Activated B cell treated with CpG ODN at 0.5 μM for 24 hours (primary cell): Measurements from ENCODE around the gene MAP4K1. TPM values are rescaled to one million over a fixed set of nuclear protein-coding genes. Genes with fewer than 3 reads are reported as not detected.
A peak's percentile ranks its signal among the peaks of the same experiment; 100 is the strongest.
"Not testable (repeated sequence)": the region's sequence is repeated elsewhere in the genome, so short reads cannot be mapped to it uniquely, and the experiment has no call there.

Source experiments
- ATAC-seq: fragments of 200-7000 bp; cut with Tn5 transposase; one replicate; pipeline ENCODE4 v1.10.0; 2021; ENCODE audit warnings: low read depth, mild to moderate bottlenecking, moderate library complexity
- CTCF ChIA-PET: fragments of 350-600 bp; sonication (Branson Sonifier 250); formaldehyde crosslinking; loops from one replicate; lab custom pipeline; 2021; ENCODE audit warnings: antibody characterized with exemption; lab: Charles Lee
- POLR2A ChIA-PET: fragments of 350-600 bp; sonication (Branson Sonifier 250); formaldehyde crosslinking; loops from one replicate; lab custom pipeline; 2021; ENCODE audit warnings: antibody characterized with exemption; lab: Charles Lee
- DNase-seq: peaks from one replicate; pipeline ENCODE4 v3.0.0; 2022
- H3K27ac Mint-ChIP-seq: one replicate; pipeline ENCODE4 v1.8.0; 2020; ENCODE audit warnings: mixed read lengths
- H3K27me3 Mint-ChIP-seq: one replicate; pipeline ENCODE4 v1.8.0; 2021; ENCODE audit warnings: mixed read lengths
- H3K36me3 Mint-ChIP-seq: one replicate; pipeline ENCODE4 v1.8.0; 2021; ENCODE audit warnings: low read depth, mixed read lengths
- H3K4me1 Mint-ChIP-seq: one replicate; pipeline ENCODE4 v1.8.0; 2021; ENCODE audit warnings: mixed read lengths
- H3K4me3 Mint-ChIP-seq: one replicate; pipeline ENCODE4 v1.8.0; 2020; ENCODE audit warnings: mild to moderate bottlenecking, mixed read lengths
- H3K9me3 Mint-ChIP-seq: one replicate; pipeline ENCODE4 v1.8.0; 2020; ENCODE audit warnings: mixed read lengths
- CTCF ChIP-seq: fragments of 200-600 bp; IDR thresholded peaks from one replicate; pipeline ENCODE4 v1.8.0; 2022; ENCODE audit warnings: antibody characterized with exemption, mild to moderate bottlenecking
- intact Hi-C: fragments of 100-400 bp; cut with micrococcal nuclease; formaldehyde crosslinking; loops from one replicate; pipeline ENCODE4 v1.15.1; 2024
- total RNA-seq: library from RNA; stranded (reverse); gene quantifications from 2 replicates; pipeline ENCODE4 v1.2.3, GENCODE V29; 2022

Gene MAP4K1
- total RNA-seq, 1 donor from 2014 or later = 379 TPM

DNA sequence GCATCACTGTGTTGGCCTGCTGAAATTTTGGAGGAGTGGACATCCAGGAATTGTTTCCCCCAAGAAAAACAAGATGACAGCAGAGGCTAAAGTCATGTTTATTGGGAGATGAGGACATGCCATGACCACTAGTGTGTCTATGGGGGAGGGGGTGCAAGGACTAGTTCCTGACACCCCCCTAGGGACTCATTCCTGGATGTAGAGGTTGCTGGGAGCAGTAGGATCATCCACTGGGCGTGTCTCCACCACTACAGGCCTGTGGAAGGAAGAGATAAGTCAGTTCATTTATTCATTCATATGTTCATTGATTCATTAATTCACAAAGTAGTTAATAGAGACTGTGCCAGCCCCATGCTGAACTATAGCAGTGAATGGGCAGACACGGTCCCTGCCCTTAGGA, 30.2 kb downstream of the MAP4K1 start:
- Mint-ChIP-seq H3K27me3 (no peaks in the 10 kb centered on the region), H3K36me3 (peaks cover 46% of the 10 kb centered on the region), H3K27ac (no peak overlapping the region), H3K4me3 (no peak overlapping the region), H3K9me3 (no peaks in the 10 kb centered on the region), H3K4me1 (peaks cover 10% of the 10 kb centered on the region)
- ChIA-PET CTCF (no interaction called here), POLR2A (interaction anchor here (0.6 kb wide), 1 partner anchor 21 kb away, joined by 7 read pairs; no protein-coding TSS in a partner anchor)
- ATAC-seq (no peak), DNase-seq (no peak)
- no peak for TF ChIP-seq CTCF
- intact Hi-C loops = no loop called here

DNA sequence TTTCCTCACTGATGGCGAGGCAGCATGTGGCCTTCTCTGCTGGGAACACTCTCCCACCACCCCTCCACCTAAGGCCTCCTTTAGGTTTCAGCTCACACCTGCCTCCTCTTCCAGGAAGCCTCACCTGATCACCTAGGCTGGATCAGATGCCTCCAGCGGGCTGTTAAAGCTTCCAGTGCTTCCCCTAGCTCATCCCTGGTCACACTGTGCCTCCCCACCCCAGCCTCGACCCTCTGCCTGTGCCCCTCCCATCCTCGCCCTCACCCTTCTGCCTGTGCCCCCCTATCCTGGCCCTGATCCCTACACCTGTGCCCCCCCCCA, 33.8 kb downstream of the MAP4K1 start:
- ATAC-seq (no peak), DNase-seq (no peak)
- ChIA-PET POLR2A (interaction anchor here (1.1 kb wide), 1 partner anchor 23 kb away, joined by 5 read pairs; no protein-coding TSS in a partner anchor), CTCF (no interaction called here)
- H3K27ac Mint-ChIP-seq = peak overlapping the region; percentile 37
- no peak for TF ChIP-seq CTCF
- no peaks in the 10 kb centered on the region for H3K9me3 Mint-ChIP-seq
- H3K4me1 Mint-ChIP-seq = peaks cover 12% of the 10 kb centered on the region
- H3K36me3 Mint-ChIP-seq = peaks cover 24% of the 10 kb centered on the region
- no peaks in the 10 kb centered on the region for H3K27me3 Mint-ChIP-seq
- intact Hi-C loops = loop anchor here (1.0 kb wide), 1 partner anchor 27 kb away; no protein-coding TSS in a partner anchor
- peak overlapping the region; percentile 5 for H3K4me3 Mint-ChIP-seq

- intact Hi-C loops = loop anchor here (1.0 kb wide), 1 partner anchor 26 kb away; no protein-coding TSS in a partner anchor
- H3K4me3 Mint-ChIP-seq = peak overlapping the region; percentile 5
- H3K27me3 Mint-ChIP-seq = no peaks in the 10 kb centered on the region
- H3K36me3 Mint-ChIP-seq = peaks cover 22% of the 10 kb centered on the region
- no peak for TF ChIP-seq CTCF
- H3K9me3 Mint-ChIP-seq = no peaks in the 10 kb centered on the region
- ChIA-PET CTCF (no interaction called here), POLR2A (interaction anchor here (0.7 to 1.1 kb wide), 2 partner anchors 22 to 26 kb away, joined by 5 read pairs; no protein-coding TSS in a partner anchor)
- DNase-seq (peak; percentile 25), ATAC-seq (peak; percentile 81)
- peaks cover 12% of the 10 kb centered on the region for H3K4me1 Mint-ChIP-seq
- peak overlapping the region; percentile 37 for H3K27ac Mint-ChIP-seq
These were observed 34.4 kb downstream of the MAP4K1 start for GRCh38 chr19:38583219-38583984.

GRCh38 chr19:38580080-38580479, 37.7 kb downstream of the MAP4K1 start:
- Mint-ChIP-seq H3K27ac (no peak overlapping the region), H3K4me1 (peaks cover 12% of the 10 kb centered on the region), H3K9me3 (no peaks in the 10 kb centered on the region), H3K36me3 (no peaks in the 10 kb centered on the region), H3K4me3 (no peak overlapping the region), H3K27me3 (no peaks in the 10 kb centered on the region)
- ATAC-seq (no peak), DNase-seq (no peak)
- ChIA-PET POLR2A (interaction anchor here (0.7 to 1.0 kb wide), 3 partner anchors 11 to 38 kb away, joined by 3 to 6 read pairs (median 5); partner anchors contain the start of gene MAP4K1), CTCF (no interaction called here)
- intact Hi-C loops = no loop called here
- TF ChIP-seq CTCF = no peak

DNA sequence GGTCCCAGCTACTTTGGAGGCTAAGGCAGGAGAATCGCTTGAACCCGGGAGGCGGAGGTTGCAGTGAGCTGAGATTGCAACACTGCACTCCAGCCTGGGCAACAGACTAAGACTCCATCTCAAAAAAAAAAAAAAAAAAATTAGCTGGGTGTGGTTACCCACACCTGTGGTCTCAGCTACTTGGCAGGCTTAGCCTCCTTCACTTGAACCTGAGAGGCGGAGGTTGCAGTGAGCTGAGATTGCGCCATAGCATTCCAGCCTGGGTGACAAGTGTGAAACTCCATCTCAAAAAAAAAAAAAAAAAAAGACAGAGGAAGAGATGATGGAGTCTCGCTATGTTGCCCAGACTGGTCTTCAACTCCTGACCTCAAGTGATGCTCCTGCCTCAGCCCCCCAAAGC, 38.4 kb downstream of the MAP4K1 start:
- H3K9me3 Mint-ChIP-seq, H3K36me3 Mint-ChIP-seq, intact Hi-C loops, ATAC-seq, H3K27ac Mint-ChIP-seq, DNase-seq, H3K4me3 Mint-ChIP-seq, CTCF ChIA-PET, H3K27me3 Mint-ChIP-seq: not testable (repeated sequence)
- POLR2A ChIA-PET = interaction anchor here (0.7 to 1.0 kb wide), 3 partner anchors 20 to 39 kb away, joined by 3 to 5 read pairs (median 3); partner anchors contain the start of gene MAP4K1
- peaks cover 12% of the 10 kb centered on the region for H3K4me1 Mint-ChIP-seq
